Spleen (tissue), 7 donors: ENCODE results near the gene FSIP1.
A peak's percentile ranks its signal among the peaks of the same experiment; 100 is the strongest.

Experiments
- POLR2A ChIP-seq, 3 donors: fragments of 450-650 bp; IDR thresholded peaks; one replicate each; pipeline ENCODE4 v1.5.1; 2017; ENCODE audit warnings: antibody characterized with exemption in 3 of 3, mild to moderate bottlenecking in 1 of 3
- POLR2AphosphoS5 ChIP-seq, 3 donors: sonication (generic); formaldehyde crosslinking; IDR thresholded peaks; one replicate each; pipeline ENCODE4 v1.5.1; 2017; ENCODE audit warnings: antibody characterized with exemption in 3 of 3
- TF ChIP-seq, protein P1 (sequence below), 11 experiments: fragments of 200-600 bp in 7 of 11; fragments of 450-650 bp in 4 of 11; sonication (generic) in 4 of 11; IDR thresholded peaks in 8 of 11; conservative IDR thresholded peaks in 3 of 11; 1 replicate in 7 of 11; 2 replicates in 4 of 11; pipeline versions ENCODE4 v1.4.0 to v1.8.0; 2016 to 2021; ENCODE audit warnings: antibody characterized with exemption in 11 of 11, inconsistent platforms in 4 of 11, mild to moderate bottlenecking in 1 of 11
- donor health status: DM: no; HTN: no; CAD: no; lungs with moderate emphysema.
- donor health status: DM: no; HTN: no; CAD: no.
- donor health status: DM: no; HTN: no; CAD: no.

DNA sequence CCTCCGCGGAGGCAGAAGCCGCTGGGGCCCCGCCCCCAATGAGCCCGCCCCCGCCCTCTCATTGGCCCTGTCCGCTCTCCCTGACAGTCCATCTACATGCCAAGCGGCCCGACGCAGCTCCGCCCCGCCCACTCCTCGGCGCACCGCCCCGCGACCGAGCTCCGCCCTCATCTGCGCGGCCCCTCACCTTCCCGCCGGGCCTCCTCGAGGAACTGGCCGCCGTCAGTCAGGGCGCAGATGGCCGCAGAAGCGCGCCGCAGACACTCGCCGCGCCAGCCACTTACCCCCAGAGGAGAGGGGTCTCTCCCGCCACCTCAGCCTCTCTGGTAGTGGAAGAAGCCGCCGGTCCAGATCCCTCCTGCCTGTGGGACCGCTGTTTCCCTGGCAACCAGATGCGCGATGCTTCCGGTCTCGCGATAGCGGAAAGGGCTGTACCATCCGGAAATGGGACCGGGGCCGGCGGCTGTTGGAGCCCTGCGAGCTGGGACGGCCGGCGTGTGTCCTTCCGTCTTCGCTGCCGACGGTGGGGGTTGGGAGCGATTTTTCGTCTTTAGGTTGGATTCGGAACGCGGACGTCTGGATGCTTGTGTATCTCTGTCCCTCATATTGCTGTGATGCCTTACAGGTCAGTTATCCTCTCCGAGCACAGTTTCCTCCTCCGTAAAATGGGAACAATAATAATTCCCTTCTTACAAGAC, at the start of gene FSIP1:
- TF ChIP-seq, protein P1, sequence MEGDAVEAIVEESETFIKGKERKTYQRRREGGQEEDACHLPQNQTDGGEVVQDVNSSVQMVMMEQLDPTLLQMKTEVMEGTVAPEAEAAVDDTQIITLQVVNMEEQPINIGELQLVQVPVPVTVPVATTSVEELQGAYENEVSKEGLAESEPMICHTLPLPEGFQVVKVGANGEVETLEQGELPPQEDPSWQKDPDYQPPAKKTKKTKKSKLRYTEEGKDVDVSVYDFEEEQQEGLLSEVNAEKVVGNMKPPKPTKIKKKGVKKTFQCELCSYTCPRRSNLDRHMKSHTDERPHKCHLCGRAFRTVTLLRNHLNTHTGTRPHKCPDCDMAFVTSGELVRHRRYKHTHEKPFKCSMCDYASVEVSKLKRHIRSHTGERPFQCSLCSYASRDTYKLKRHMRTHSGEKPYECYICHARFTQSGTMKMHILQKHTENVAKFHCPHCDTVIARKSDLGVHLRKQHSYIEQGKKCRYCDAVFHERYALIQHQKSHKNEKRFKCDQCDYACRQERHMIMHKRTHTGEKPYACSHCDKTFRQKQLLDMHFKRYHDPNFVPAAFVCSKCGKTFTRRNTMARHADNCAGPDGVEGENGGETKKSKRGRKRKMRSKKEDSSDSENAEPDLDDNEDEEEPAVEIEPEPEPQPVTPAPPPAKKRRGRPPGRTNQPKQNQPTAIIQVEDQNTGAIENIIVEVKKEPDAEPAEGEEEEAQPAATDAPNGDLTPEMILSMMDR (IDR thresholded peaks at IDR 0.05 in 8 of 11, conservative IDR thresholded peaks at IDR 0.05 in 3 of 11), result peak in 2 of 11 experiments; percentile 17 to 30
- TF ChIP-seq POLR2A (IDR thresholded peaks at IDR 0.05), result peak in 1 of 3 donors; percentile 24
- peak; percentile 90 to 94 (median 92) for TF ChIP-seq POLR2AphosphoS5 (IDR thresholded peaks at IDR 0.05)
